SK-N-SH (cell line): ENCODE results near the gene LAPTM4A. TPM values are rescaled to one million over a fixed set of nuclear protein-coding genes. Genes with fewer than 3 reads are reported as not detected.
A peak's percentile ranks its signal among the peaks of the same experiment; 100 is the strongest.

Experiments used
- CTCF ChIA-PET: fragments of 300-600, 350-600 bp; formaldehyde crosslinking; extraction: SDS; loops from one replicate; lab custom pipeline; 2021; lab: Yijun Ruan, JAX
- POLR2A ChIA-PET: fragments of 350-600 bp; sonication (Branson Sonifier 250); formaldehyde crosslinking; extraction: SDS; loops from one replicate; lab custom pipeline; 2020; ENCODE audit warnings: antibody characterized with exemption, inconsistent platforms; lab: Yijun Ruan, JAX
- DNase-seq: peaks from one replicate; pipeline ENCODE4 v3.0.0; 2012
- H2AFZ ChIP-seq: fragments of 200-600 bp; sonication (generic); 2 replicates; pipeline ENCODE4 v1.8.1; 2016; ENCODE audit warnings: antibody characterized with exemption, mild to moderate bottlenecking, low read depth
- H3F3A ChIP-seq: fragments of 200-600 bp; sonication (generic); replicated peaks from 2 replicates; pipeline ENCODE3; 2016; ENCODE audit warnings: antibody characterized with exemption, mild to moderate bottlenecking; ENCODE audit not compliant: insufficient read depth
- H3K27ac ChIP-seq, 2 experiments: fragments of 200-500 bp in 1 of 2; fragments of 200-600 bp in 1 of 2; sonication (Bioruptor generic) in 1 of 2; sonication (generic), shearing (Covaris generic) in 1 of 2; 2 replicates each; pipeline versions ENCODE4 v1.5.1 to v1.6.1; 2014 to 2016; ENCODE audit warnings: low read depth in 2 of 2, inconsistent platforms in 1 of 2, low read length in 1 of 2, mild to moderate bottlenecking in 1 of 2, mixed read lengths in 1 of 2
- H3K27me3 ChIP-seq: fragments of 200-600 bp; sonication (generic), shearing (Covaris generic); 2 replicates; pipeline ENCODE4 v1.6.1; 2016; ENCODE audit warnings: mixed run types; ENCODE audit not compliant: insufficient read depth
- H3K36me3 ChIP-seq, 2 experiments: fragments of 200-500 bp in 1 of 2; fragments of 200-600 bp in 1 of 2; sonication (Bioruptor generic) in 1 of 2; sonication (generic) in 1 of 2; replicated peaks in 1 of 2; 2 replicates each; pipeline versions ENCODE3 to v1.5.1; 2014 to 2016; ENCODE audit warnings: low read length in 1 of 2, mild to moderate bottlenecking in 1 of 2; ENCODE audit not compliant: insufficient read depth in 2 of 2, control insufficient read depth in 1 of 2
- H3K4me1 ChIP-seq, 2 experiments: fragments of 200-500 bp in 1 of 2; fragments of 200-600 bp in 1 of 2; sonication (Bioruptor generic) in 1 of 2; sonication (generic), shearing (Covaris generic) in 1 of 2; 2 replicates each; pipeline versions ENCODE4 v1.5.1 to v1.6.1; 2014 to 2016; ENCODE audit warnings: low read depth in 1 of 2, low read length in 1 of 2, mixed run types in 1 of 2; ENCODE audit not compliant: insufficient read depth in 2 of 2, control insufficient read depth in 1 of 2
- H3K4me2 ChIP-seq: fragments of 200-600 bp; sonication (generic), shearing (Covaris generic); 2 replicates; pipeline ENCODE4 v1.6.1; 2017; ENCODE audit warnings: mixed run types
- H3K4me3 ChIP-seq, 2 experiments: fragments of 200-500 bp in 1 of 2; fragments of 200-600 bp in 1 of 2; sonication (Bioruptor generic) in 1 of 2; sonication (generic), shearing (Covaris generic) in 1 of 2; 2 replicates each; pipeline versions ENCODE4 v1.5.1 to v1.8.1; 2014 to 2016; ENCODE audit warnings: low read depth in 2 of 2, inconsistent platforms in 1 of 2, low read length in 1 of 2, mild to moderate bottlenecking in 1 of 2, mixed read lengths in 1 of 2, moderate library complexity in 1 of 2
- H3K79me2 ChIP-seq: fragments of 200-600 bp; sonication (generic); 2 replicates; pipeline ENCODE4 v1.8.1; 2017; ENCODE audit warnings: mild to moderate bottlenecking; ENCODE audit not compliant: insufficient read depth
- H3K9ac ChIP-seq: fragments of 200-600 bp; sonication (generic); 2 replicates; pipeline ENCODE4 v1.6.1; 2017; ENCODE audit warnings: mixed run types
- H3K9me2 ChIP-seq: fragments of 200-600 bp; sonication (generic); 2 replicates; pipeline ENCODE4 v1.6.1; 2017; ENCODE audit warnings: mixed run types
- H3K9me3 ChIP-seq: fragments of 200-600 bp; sonication (generic); 2 replicates; pipeline ENCODE4 v1.6.1; 2017; ENCODE audit warnings: mixed run types, mild to moderate bottlenecking, moderate library complexity
- H4K20me1 ChIP-seq: fragments of 200-600 bp; sonication (generic); 2 replicates; pipeline ENCODE4 v1.6.1; 2017; ENCODE audit warnings: mild to moderate bottlenecking, mixed run types; ENCODE audit not compliant: insufficient read depth
- ELF1 ChIP-seq: IDR thresholded peaks from 2 replicates; pipeline ENCODE4 v1.4.0; 2012
- EZH2phosphoT487 ChIP-seq: fragments of 200-600 bp; sonication (generic); IDR thresholded peaks from 2 replicates; pipeline ENCODE4 v1.6.1; 2017; ENCODE audit warnings: low read depth, mixed run types, mild to moderate bottlenecking, antibody characterized with exemption, moderate library complexity, borderline replicate concordance
- FOXJ3 ChIP-seq: sonication (generic); formaldehyde crosslinking; IDR thresholded peaks from 2 replicates; pipeline ENCODE4 v1.5.1; 2020; ENCODE audit warnings: mild to moderate bottlenecking, missing genetic modification reagents
- GABPA ChIP-seq: IDR thresholded peaks from 2 replicates; pipeline ENCODE4 v1.4.0; 2012; ENCODE audit warnings: low read depth, mild to moderate bottlenecking
- JUND ChIP-seq: IDR thresholded peaks from 2 replicates; pipeline ENCODE4 v1.4.0; 2012
- MXI1 ChIP-seq: IDR thresholded peaks from 2 replicates; pipeline ENCODE4 v1.6.1; 2012; ENCODE audit warnings: mild to moderate bottlenecking, low read depth, low read length, improper control_type of control experiment
- POLR2AphosphoS5 ChIP-seq: IDR thresholded peaks from 2 replicates; pipeline ENCODE4 v1.6.1; 2012; ENCODE audit warnings: low read depth, low read length
- RFX5 ChIP-seq: IDR thresholded peaks from 2 replicates; pipeline ENCODE4 v1.6.1; 2012; ENCODE audit warnings: mild to moderate bottlenecking, improper control_type of control experiment, low read length
- TCF12 ChIP-seq: IDR thresholded peaks from 2 replicates; pipeline ENCODE4 v1.4.0; 2012
- TEAD4 ChIP-seq: IDR thresholded peaks from 2 replicates; pipeline ENCODE4 v1.4.0; 2012; ENCODE audit warnings: mild to moderate bottlenecking, borderline replicate concordance; ENCODE audit not compliant: insufficient read depth
- YY1 ChIP-seq: IDR thresholded peaks from 2 replicates; pipeline ENCODE4 v1.4.0; 2012; ENCODE audit warnings: low read depth, mild to moderate bottlenecking
- WGBS: methylation state at CpG from one replicate; pipeline ENCODE4 v1.1.6; 2017; ENCODE audit warnings: low lambda C conversion rate; 5-methylcytosine and 5-hydroxymethylcytosine counted together
- polyA plus RNA-seq, 3 experiments: library from polyadenylated mRNA; depleted of rRNA; stranded (reverse); fragments of >200 nt; gene quantifications; 2 replicates each; pipeline ENCODE4 v1.2.3, GENCODE V29; 2012
- TF ChIP-seq, protein P1 (sequence below): fragments of 150-350 bp; IDR thresholded peaks from 2 replicates; pipeline ENCODE4 v1.6.1; 2017; ENCODE audit warnings: antibody characterized with exemption, low read length, low read depth, borderline replicate concordance

LAPTM4A gene
- polyA plus RNA-seq, 1 of the 3 experiments (the other 2 are of a cell fraction), result 306 TPM

DNA sequence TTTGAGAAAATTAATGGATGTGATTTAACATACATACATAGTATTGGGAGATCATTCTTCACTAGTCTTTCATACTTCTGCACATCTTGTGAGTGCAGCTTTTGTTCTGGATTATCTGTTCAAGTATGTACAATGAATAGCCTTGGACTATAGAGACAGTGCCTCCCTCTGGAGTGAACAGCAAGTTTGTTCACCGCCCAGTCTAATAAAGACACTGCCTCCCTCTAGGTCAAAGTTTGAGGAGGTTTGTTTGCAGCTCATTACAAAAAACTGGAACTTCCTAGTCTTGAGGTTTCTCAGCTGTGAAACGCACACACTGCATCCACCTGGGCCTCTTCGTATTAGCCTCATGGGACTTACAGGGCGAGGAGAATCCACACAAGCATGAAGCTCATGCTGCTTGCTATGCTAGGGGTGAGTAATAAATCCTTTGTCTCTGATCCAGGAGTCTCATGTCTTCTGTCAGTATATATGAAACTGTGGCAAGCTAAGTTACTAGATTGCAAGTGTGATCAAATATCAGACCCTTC is 26.0 kb upstream of the LAPTM4A start:
- 90% methylated on average over 4 of the region's 4 CpGs for WGBS
- Histone ChIP-seq H4K20me1 (no peaks in the 10 kb centered on the region), H3K36me3 (no peaks in the 10 kb centered on the region), H3K9me2 (no peaks in the 10 kb centered on the region), H3K79me2 (no peaks in the 10 kb centered on the region), H3K9ac (no peak overlapping the region), H3K27me3 (no peaks in the 10 kb centered on the region), H3K27ac (no peak overlapping the region)
- TF ChIP-seq EZH2phosphoT487, result no peak
- TF ChIP-seq, all 33 proteins: peak for 0
- Histone ChIP-seq H3K9me3 (no peaks in the 10 kb centered on the region), H2AFZ (no peak overlapping the region), H3K4me3 (no peak overlapping the region), H3K4me2 (no peak overlapping the region), H3K4me1 (peaks cover 2 to 27% of the 10 kb centered on the region in 2 experiments), H3F3A (peaks cover 2% of the 10 kb centered on the region)
- no peak for DNase-seq
- ChIA-PET CTCF (interaction anchor here (0.9 to 3.4 kb wide), 6 partner anchors 12 to 122 kb away, joined by 3 to 13 read pairs (median 4); no protein-coding TSS in a partner anchor), POLR2A (no interaction called here)

DNA sequence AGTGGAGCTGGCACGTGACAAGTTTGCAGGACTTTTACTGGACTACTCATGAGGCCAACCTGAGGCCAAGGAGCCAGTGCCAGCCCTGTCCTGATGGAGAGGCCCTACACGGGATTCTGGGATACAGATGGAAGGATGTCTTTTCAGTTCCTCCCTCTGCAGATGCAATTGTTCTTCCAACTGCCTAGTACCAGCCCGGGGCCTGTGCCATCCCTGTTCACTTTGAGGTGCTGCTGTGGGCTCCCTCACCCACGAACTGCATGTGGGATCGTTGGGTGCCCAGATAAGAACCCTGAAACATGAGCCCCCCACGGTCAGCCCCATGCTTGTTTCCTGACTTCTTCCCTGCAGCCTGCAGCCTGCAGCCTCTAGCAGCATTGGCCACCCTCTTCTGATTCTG is 25.3 kb upstream of the LAPTM4A start:
- Histone ChIP-seq H2AFZ (no peak overlapping the region), H3K4me2 (no peak overlapping the region), H3K27me3 (no peaks in the 10 kb centered on the region), H3K79me2 (no peaks in the 10 kb centered on the region), H3K9me3 (no peaks in the 10 kb centered on the region), H3K9me2 (no peaks in the 10 kb centered on the region), H3K4me3 (no peak overlapping the region), H3K4me1 (peaks cover 9 to 34% of the 10 kb centered on the region in 2 experiments), H4K20me1 (no peaks in the 10 kb centered on the region), H3K9ac (no peak overlapping the region), H3F3A (peaks cover 9% of the 10 kb centered on the region), H3K27ac (no peak overlapping the region), H3K36me3 (no peaks in the 10 kb centered on the region)
- DNase-seq, result no peak
- WGBS, result 81% methylated on average over 6 of the region's 6 CpGs
- POLR2A ChIA-PET, result no interaction called here
- CTCF ChIA-PET, result no interaction called here
- no peak for TF ChIP-seq JUND
- TF ChIP-seq, protein P1, sequence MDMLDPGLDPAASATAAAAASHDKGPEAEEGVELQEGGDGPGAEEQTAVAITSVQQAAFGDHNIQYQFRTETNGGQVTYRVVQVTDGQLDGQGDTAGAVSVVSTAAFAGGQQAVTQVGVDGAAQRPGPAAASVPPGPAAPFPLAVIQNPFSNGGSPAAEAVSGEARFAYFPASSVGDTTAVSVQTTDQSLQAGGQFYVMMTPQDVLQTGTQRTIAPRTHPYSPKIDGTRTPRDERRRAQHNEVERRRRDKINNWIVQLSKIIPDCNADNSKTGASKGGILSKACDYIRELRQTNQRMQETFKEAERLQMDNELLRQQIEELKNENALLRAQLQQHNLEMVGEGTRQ, result no peak
- TF ChIP-seq FOXJ3 (CRISPR knock-in tag), result no peak
- no peak for TF ChIP-seq TCF12
- no peak for TF ChIP-seq GABPA

DNA sequence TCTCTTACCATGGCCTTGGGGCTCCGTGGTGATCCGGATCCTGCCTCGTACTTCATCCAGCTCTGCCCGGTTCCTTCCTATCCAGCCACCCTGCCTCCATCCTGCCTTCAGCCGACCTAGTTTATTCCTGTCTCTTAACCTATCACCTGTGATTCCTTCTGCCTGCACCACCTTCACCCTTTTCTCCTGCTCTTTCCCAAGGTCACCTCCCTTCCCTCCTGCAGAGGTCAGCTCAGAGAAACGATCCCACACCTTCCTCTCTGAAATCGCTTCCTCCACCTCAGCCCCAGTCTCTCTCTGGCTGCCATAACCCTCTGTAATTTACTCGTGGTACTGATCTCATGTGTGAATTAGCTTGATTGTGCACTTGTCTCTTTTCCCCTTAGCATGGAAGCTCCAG is 23.5 kb upstream of the LAPTM4A start:
- WGBS, result 87% methylated on average over 8 of the region's 8 CpGs
- Histone ChIP-seq H3K9me3 (no peaks in the 10 kb centered on the region), H3K79me2 (no peaks in the 10 kb centered on the region), H3F3A (peaks cover 25% of the 10 kb centered on the region), H3K36me3 (no peaks in the 10 kb centered on the region), H3K4me1 (peaks cover 16 to 52% of the 10 kb centered on the region in 2 experiments), H3K4me2 (no peak overlapping the region), H3K9me2 (no peaks in the 10 kb centered on the region), H3K27ac (peak overlapping the region in 1 of 2 experiments; percentile 99; a peak in 2 of 4 replicates), H3K9ac (no peak overlapping the region), H2AFZ (no peak overlapping the region), H3K4me3 (no peak overlapping the region), H4K20me1 (no peaks in the 10 kb centered on the region), H3K27me3 (no peaks in the 10 kb centered on the region)
- ChIA-PET CTCF (interaction anchor here (0.6 to 3.5 kb wide), 7 partner anchors 17 to 568 kb away, joined by 3 to 23 read pairs (median 4); no protein-coding TSS in a partner anchor), POLR2A (interaction anchor here (2.8 kb wide), 1 partner anchor 23 kb away, joined by 18 read pairs; the partner anchor contains the start of gene LAPTM4A)
- DNase-seq, result no peak
- TF ChIP-seq FOXJ3 (CRISPR knock-in tag) (no peak), YY1 (no peak), ELF1 (no peak), MXI1 (no peak), TEAD4 (no peak), RFX5 (no peak), POLR2AphosphoS5 (no peak)
